Heart left ventricle (tissue), 16 donors: ENCODE measurements around the gene FRA10AC1. TPM values are rescaled to one million over a fixed set of nuclear protein-coding genes. Genes with fewer than 3 reads are reported as not detected.

Experiments used
- ATAC-seq, 4 donors: fragments of 200-7000 bp; cut with Tn5 transposase; one replicate each; pipeline ENCODE4 v1.9.1; 2020 to 2022; ENCODE audit warnings: moderate library complexity in 4 of 4, mild to moderate bottlenecking in 3 of 4, moderate number of reproducible peaks in 1 of 4
- DNase-seq, 5 donors: peaks; one replicate each; pipeline ENCODE4 v3.0.0-alpha.2; 2020
- H3K27ac ChIP-seq, 12 donors: fragments of 200-600 bp; sonication (generic) in 4 of 12; one replicate each; pipeline versions ENCODE4 v1.5.0 to v1.8.0; 2016 to 2022; ENCODE audit warnings: mild to moderate bottlenecking in 2 of 12
- H3K27me3 ChIP-seq, 9 donors: fragments of 200-600 bp; sonication (generic) in 2 of 9; one replicate each; pipeline versions ENCODE4 v1.5.1 to v1.8.0; 2016 to 2022; ENCODE audit warnings: mild to moderate bottlenecking in 3 of 9
- H3K36me3 ChIP-seq, 9 donors: fragments of 200-600 bp; sonication (generic) in 2 of 9; one replicate each; pipeline versions ENCODE4 v1.5.0 to v1.8.0; 2018 to 2022; ENCODE audit warnings: mild to moderate bottlenecking in 2 of 9
- H3K4me1 ChIP-seq, 12 donors: fragments of 200-600 bp; sonication (generic) in 4 of 12; one replicate each; pipeline versions ENCODE4 v1.5.0 to v1.8.0; 2016 to 2022; ENCODE audit warnings: mild to moderate bottlenecking in 3 of 12
- H3K4me3 ChIP-seq, 12 donors: fragments of 200-600 bp; sonication (generic) in 4 of 12; one replicate each; pipeline versions ENCODE4 v1.5.0 to v1.8.0; 2017 to 2022; ENCODE audit warnings: mild to moderate bottlenecking in 9 of 12, moderate library complexity in 4 of 12
- H3K9me3 ChIP-seq, 12 donors: fragments of 200-600 bp; sonication (generic) in 4 of 12; one replicate each; pipeline versions ENCODE4 v1.5.0 to v1.8.0; 2016 to 2022; ENCODE audit warnings: mild to moderate bottlenecking in 1 of 12
- CTCF ChIP-seq, 12 donors: fragments of 200-600 bp; sonication (generic) in 4 of 12; IDR thresholded peaks; one replicate each; pipeline versions ENCODE4 v1.5.0 to v1.8.0; 2018 to 2022; ENCODE audit warnings: antibody characterized with exemption in 12 of 12, mild to moderate bottlenecking in 5 of 12
- POLR2A ChIP-seq, 2 donors: fragments of 450-650 bp; IDR thresholded peaks; one replicate each; pipeline ENCODE4 v1.6.1; 2017; ENCODE audit warnings: antibody characterized with exemption in 2 of 2, mild to moderate bottlenecking in 2 of 2, moderate library complexity in 2 of 2
- WGBS, 4 donors: extraction: QIAGEN DNeasy Blood & Tissue Kit in 2 of 4; methylation state at CpG; one replicate each; pipeline versions ENCODE4 v1.1.5 to v1.1.7; 2013 to 2018; 5-methylcytosine and 5-hydroxymethylcytosine counted together
- intact Hi-C, 10 donors: fragments of 100-400 bp; cut with DNase I; formaldehyde crosslinking; loops; one replicate each; pipeline versions ENCODE4 v1.11.1 to v1.14.2; 2022
- long read RNA-seq, 3 donors: library from polyadenylated mRNA; unstranded; transcript quantifications; one replicate each; pipeline ENCODE4 v2.0.0, GENCODE V29; 2020 to 2021
- polyA plus RNA-seq, 2 donors: library from polyadenylated mRNA; stranded (reverse); fragments of 200-250 nt; gene quantifications; one replicate each; pipeline ENCODE4 v1.2.3, GENCODE V29; 2013
- total RNA-seq, 9 donors: library from RNA; depleted of rRNA in 2 of 9; stranded (reverse); fragments of >200 nt in 2 of 9; fragmentation: NEBNext Ultra II Directional in 3 of 9; extraction: Animal tissue kit (Norgen Biotek cat#: 25700) in 3 of 9; gene quantifications; one replicate each; pipeline versions ENCODE4 v1.1.0 to v1.2.4, GENCODE V29; 2016 to 2023
- donor health status: ischemic (EF 13 %, LVEDD 7.1; RV severe dilation, severe dysfunction).
- donor health status: healthy with polysubstance abuse.
- donor health status: DM: no; HTN: yes; CAD: no.
- donor health status: DM: no; HTN: no; CAD: no.
- donor health status: ischemic (EF 25% LVEDD 6.9; RV normal size, moderate dysfunction).
- donor health status: ischemic (EF 25% LVEDD 5.7; RV mildly dilated, moderate dysfunction).
- donor health status: healthy.
- donor health status: DM: yes; HTN: yes; CAD: no.
- donor health status: ischemic (EF 35%, LVEDD 5.7; RV mildly dilated, moderate dysfunction).
- donor health status: nonischemic (EF 11% LVEDD 7.7; RV severe dilation, severe dysfunction).
- donor health status: DM: yes; HTN: yes; CAD: no.
- donor health status: PGD.
- donor health status: ischemic (EF 29% LVEDD 5.4; RV normal size, mild dysfunction).
- donor health status: nonischemic (EF 23%, LVEDD 6.1; RV moderate dilation, normal function).

FRA10AC1 gene
- total RNA-seq: 10 to 100 TPM in 6 of 9 donors, 1 to 10 TPM in 3; 5.0 to 20.4 (median 12.2) TPM
- 10 to 100 TPM in 1 of 2 donors, 1 to 10 TPM in 1; 8.4 to 16.5 TPM for polyA plus RNA-seq
- long read RNA-seq, donor 1, transcript FRA10AC1-201 (14 exons, 3,089 nt): major isoform, 15 of 32 reads
- long read RNA-seq, donor 1, partial matches to known transcripts: 12 of 32 reads
- long read RNA-seq, donor 1, other reads (novel, unspliced or antisense): 5 of 32 reads
- long read RNA-seq, donor 2, transcript FRA10AC1-201 (14 exons, 3,089 nt): major isoform, 8 of 22 reads
- long read RNA-seq, donor 2, partial matches to known transcripts: 7 of 22 reads
- long read RNA-seq, donor 2, other reads (novel, unspliced or antisense): 7 of 22 reads
- long read RNA-seq, donor 3, transcript FRA10AC1-201 (14 exons, 3,089 nt): major isoform, 19 of 30 reads
- long read RNA-seq, donor 3, partial matches to known transcripts: 7 of 30 reads
- long read RNA-seq, donor 3, other reads (novel, unspliced or antisense): 4 of 30 reads

- Histone ChIP-seq H3K4me3 (peak within 1 kb of the TSS; percentile 49 to 83 (median 69)), H3K36me3 (peaks cover 0 to 28% (median 22%) of the 10 kb centered on the region in 9 donors), H3K27ac (peak within 1 kb of the TSS; percentile 65 to 90 (median 86)), H3K27me3 (no peaks in the 10 kb centered on the region), H3K9me3 (no peaks in the 10 kb centered on the region), H3K4me1 (peaks cover 0 to 23% (median 9%) of the 10 kb centered on the region in 12 donors)
- DNase-seq (peak; percentile 92 to 96 (median 94)), ATAC-seq (peak; percentile 98 to 99 (median 98))
- TF ChIP-seq POLR2A (IDR thresholded peaks at IDR 0.05): peak in 1 of 2 donors; percentile 69
- peak; percentile 7 to 66 (median 40) for TF ChIP-seq CTCF (IDR thresholded peaks at IDR 0.05)
- 0 to 1% (median 0%) methylated on average over 34 to 52 of the region's 52 CpGs for WGBS, 4 donors
- intact Hi-C loops: loop anchor here in 7 of 10 donors (1.0 to 10.0 kb wide), 6 partner anchors 110 to 115 kb away; no protein-coding TSS in a partner anchor
These were observed at the start of gene FRA10AC1 for GRCh38 chr10:93702210-93703001. Gene FRA10AC1 (minus strand): TSS chr10:93702592. CDS start chr10:93700106, 2,486 bp downstream.

- peak in 1 of 5 donors; percentile 30 for DNase-seq
- Histone ChIP-seq H3K9me3 (no peaks in the 10 kb centered on the region), H3K36me3 (no peaks in the 10 kb centered on the region), H3K4me3 (peak overlapping the region in 4 of 12 donors; percentile 7 to 30 (median 22)), H3K27me3 (peaks cover 0 to 14% (median 0%) of the 10 kb centered on the region in 9 donors), H3K27ac (no peak overlapping the region), H3K4me1 (peaks cover 0 to 16% (median 0%) of the 10 kb centered on the region in 12 donors)
- TF ChIP-seq POLR2A (IDR thresholded peaks at IDR 0.05): no peak
- TF ChIP-seq CTCF (IDR thresholded peaks at IDR 0.05): no peak
- intact Hi-C loops: no loop called here
- ATAC-seq: peak in 3 of 4 donors; percentile 52 to 70 (median 58)
- WGBS, 4 donors: 4 to 13% (median 9%) methylated on average over 5 of the region's 5 CpGs
These were observed 49.4 kb upstream of the FRA10AC1 start for GRCh38 chr10:93751832-93752231.

DNA sequence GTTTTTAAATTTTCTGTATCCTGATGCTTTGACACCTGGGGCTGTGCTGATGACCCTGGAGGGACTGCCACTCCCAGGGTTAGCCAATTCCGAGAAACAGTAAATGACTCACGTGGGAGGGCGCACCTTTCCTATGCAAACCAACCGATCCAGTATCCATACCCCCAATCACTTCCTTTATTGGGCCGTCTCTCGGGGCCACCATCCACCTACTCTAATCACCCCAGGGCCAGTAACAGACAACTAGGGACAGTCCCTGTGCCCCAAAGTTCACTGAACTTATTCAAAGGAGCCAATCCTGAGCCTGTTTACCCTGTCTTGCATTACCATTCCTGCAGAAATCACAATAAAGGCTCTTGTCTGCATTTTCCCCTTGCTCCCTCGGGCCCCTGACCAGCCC is 48.7 kb upstream of the FRA10AC1 start:
- no peak for ATAC-seq
- Histone ChIP-seq H3K4me3 (no peak overlapping the region), H3K36me3 (no peaks in the 10 kb centered on the region), H3K27me3 (peaks cover 0 to 11% (median 0%) of the 10 kb centered on the region in 9 donors), H3K4me1 (peaks cover 0 to 22% (median 0%) of the 10 kb centered on the region in 12 donors), H3K9me3 (no peaks in the 10 kb centered on the region), H3K27ac (no peak overlapping the region)
- intact Hi-C loops: no loop called here
- TF ChIP-seq POLR2A (IDR thresholded peaks at IDR 0.05) (no peak), CTCF (IDR thresholded peaks at IDR 0.05) (no peak)
- 44 to 60% (median 51%) methylated on average over 6 to 7 of the region's 7 CpGs for WGBS, 4 donors
- DNase-seq: no peak
